K562 (cell line): ENCODE data around the gene DCTN2. TPM values are rescaled to one million over a fixed set of nuclear protein-coding genes. Genes with fewer than 3 reads are reported as not detected.

Experiments
- E2F8 ChIP-seq: fragments of 450-650 bp; IDR thresholded peaks from 2 replicates; pipeline ENCODE4 v1.7.1; 2018; ENCODE audit warnings: mild to moderate bottlenecking, low read depth; ENCODE audit not compliant: partially characterized antibody
- EHMT2 ChIP-seq: fragments of 450-650 bp; IDR thresholded peaks from 2 replicates; pipeline ENCODE4 v1.6.1; 2018; ENCODE audit warnings: antibody characterized with exemption
- ELF4 ChIP-seq: fragments of 450-650 bp; formaldehyde crosslinking; IDR thresholded peaks from 2 replicates; pipeline ENCODE4 v1.4.0; 2022; ENCODE audit warnings: missing genetic modification characterization
- ERF ChIP-seq: fragments of 450-650 bp; formaldehyde crosslinking; IDR thresholded peaks from 2 replicates; pipeline ENCODE4 v1.4.0; 2020; ENCODE audit warnings: mild to moderate bottlenecking, mixed read lengths
- ETS1 ChIP-seq: conservative IDR thresholded peaks from 2 replicates; pipeline ENCODE4 v1.6.1; 2011; ENCODE audit warnings: low read depth, mild to moderate bottlenecking, low read length; ENCODE audit not compliant: control insufficient read depth
- GTF2B ChIP-seq: IDR thresholded peaks from 2 replicates; pipeline ENCODE4 v1.6.1; 2011; ENCODE audit not compliant: insufficient read length; ENCODE audit errors: extremely low read depth
- HMBOX1 ChIP-seq: sonication (generic); IDR thresholded peaks from 2 replicates; pipeline ENCODE4 v1.6.1; 2016
- KLF6 ChIP-seq: fragments of 250-450 bp; sonication (Bioruptor Pico); IDR thresholded peaks from 2 replicates; pipeline ENCODE4 v1.4.0; 2020; ENCODE audit warnings: mild to moderate bottlenecking, moderate library complexity, borderline replicate concordance
- MITF ChIP-seq: IDR thresholded peaks from 2 replicates; pipeline ENCODE4 v1.6.1; 2014; ENCODE audit warnings: antibody characterized with exemption
- NFE2 ChIP-seq: IDR thresholded peaks from 2 replicates; pipeline ENCODE4 v1.6.1; 2014; ENCODE audit warnings: antibody characterized with exemption, low read depth
- POLR2H ChIP-seq: IDR thresholded peaks from 2 replicates; pipeline ENCODE4 v1.6.1; 2016; ENCODE audit warnings: missing genetic modification characterization, low read depth, mild to moderate bottlenecking, control low read depth, missing compliant biosample characterization, moderate library complexity
- PYGO2 ChIP-seq: fragments of 450-650 bp; IDR thresholded peaks from 2 replicates; pipeline ENCODE4 v1.6.1; 2016; ENCODE audit warnings: mild to moderate bottlenecking, missing genetic modification characterization, moderate library complexity, missing compliant biosample characterization
- TFAP4 ChIP-seq: sonication (generic); formaldehyde crosslinking; IDR thresholded peaks from 2 replicates; pipeline ENCODE4 v1.8.0; 2022; ENCODE audit warnings: missing genetic modification reagents, mild to moderate bottlenecking, moderate library complexity, borderline replicate concordance
- U2AF1 ChIP-seq: fragments of 200-400 bp; formaldehyde crosslinking; optimal IDR thresholded peaks from 2 replicates; pipeline ENCODE3; 2017; ENCODE audit warnings: mild to moderate bottlenecking, low read depth, low read length, moderate library complexity
- ZBTB43 ChIP-seq: sonication (generic); formaldehyde crosslinking; IDR thresholded peaks from 2 replicates; pipeline ENCODE4 v1.8.0; 2023; ENCODE audit warnings: mild to moderate bottlenecking, missing genetic modification reagents
- ZC3H8 ChIP-seq: fragments of 450-650 bp; IDR thresholded peaks from 2 replicates; pipeline ENCODE4 v1.6.1; 2017
- ZNF239 ChIP-seq: fragments of 250-450 bp; sonication (Bioruptor Pico); IDR thresholded peaks from 2 replicates; pipeline ENCODE4 v1.4.0; 2020; ENCODE audit warnings: mild to moderate bottlenecking
- polyA plus RNA-seq, 8 experiments: library from polyadenylated mRNA; depleted of rRNA in 4 of 8; stranded (reverse) in 5 of 8; unstranded in 3 of 8; fragments of >200 nt; fragmentation: Nextera tagmentation in 2 of 8; fragmentation: Illumina TruSeq in 1 of 8; extraction: Ambion mirVana in 2 of 8; extraction: Trizol in 1 of 8; gene quantifications; 2 replicates each; pipeline versions ENCODE4 v1.2.1 to v1.2.3, GENCODE V29; 2011 to 2014; ENCODE audit warnings: inconsistent platforms in 1 of 8, missing spikeins in 1 of 8
- total RNA-seq, 7 experiments: library from RNA; depleted of rRNA in 6 of 7; stranded (reverse); fragments of >200 nt in 6 of 7; fragmentation: Illumina TruSeq in 2 of 7; extraction: Trizol in 2 of 7; gene quantifications; 2 replicates each; pipeline versions ENCODE4 v1.2.1 to v1.2.3, GENCODE V29; 2011 to 2021; ENCODE audit warnings: low replicate concordance in 1 of 7

Gene DCTN2
- total and polyA plus RNA-seq, 9 of the 15 experiments (the other 6 are each of a cell fraction or from before 2014, with no cell fraction given): 43.6 to 270 (median 125) TPM

GRCh38 chr12:57487597-57488401 is 59.2 kb downstream of the DCTN2 start, which contains the start of gene MARS1 (continued):
- TF ChIP-seq HMBOX1 (no peak), MITF (peak; percentile 68; the same call in 1 of the 2 replicates), NFE2 (0 out of 2 replicates have a peak, but pooled peaks have one; percentile 16), EHMT2 (no peak), POLR2H (tag) (peak; percentile 84), TFAP4 (CRISPR knock-in tag) (peak; percentile 88), U2AF1 (no peak), E2F8 (peak; percentile 69), KLF6 (CRISPR knock-in tag) (peak; percentile 70; the same call in 1 of the 2 replicates), ZBTB43 (CRISPR knock-in tag) (0 out of 2 replicates have a peak, but pooled peaks have one; percentile 48), ELF4 (no peak), GTF2B (no peak), ZNF239 (CRISPR knock-in tag) (no peak), PYGO2 (tag) (no peak), ERF (no peak), ZC3H8 (no peak), ETS1 (peak; percentile 94)
